GM18502 (cell line): Measurements from ENCODE around the gene ZBTB7C.
"Not testable (repeated sequence)": the region's sequence is repeated elsewhere in the genome, so short reads cannot be mapped to it uniquely, and the experiment has no call there.

ENCODE experiments used
- ATAC-seq: cut with Tn5 transposase; IDR thresholded peaks from one replicate; pipeline ENCODE4 v1.9.1; 2021; ENCODE audit warnings: mild to moderate bottlenecking; ENCODE audit not compliant: unreplicated experiment, poor library complexity

Gene ZBTB7C

GRCh38 chr18:48408727-48409590, at the start of gene ZBTB7C:
TSS of gene ZBTB7C (minus strand) at chr18:48409383.
- ATAC-seq, result peak; percentile 37

- no peak for ATAC-seq
Observed at GRCh38 chr18:48456838-48457237, 47.7 kb upstream of the ZBTB7C start.

GRCh38 chr18:48455555-48456478, 46.6 kb upstream of the ZBTB7C start:
- ATAC-seq, result no peak

GRCh38 chr18:48454261-48454757, 45.1 kb upstream of the ZBTB7C start:
- ATAC-seq, result no peak

GRCh38 chr18:48453330-48454066, 44.3 kb upstream of the ZBTB7C start:
- no peak for ATAC-seq

GRCh38 chr18:48452861-48453323, 43.7 kb upstream of the ZBTB7C start:
- ATAC-seq, result no peak

- ATAC-seq, result no peak
Observed at GRCh38 chr18:48450685-48451084, 41.5 kb upstream of the ZBTB7C start.

- ATAC-seq, result no peak
Observed at GRCh38 chr18:48446582-48447225, 37.5 kb upstream of the ZBTB7C start.

- peak; percentile 66 for ATAC-seq
Observed at GRCh38 chr18:48445540-48445939, 36.4 kb upstream of the ZBTB7C start.

- no peak for ATAC-seq
Observed at GRCh38 chr18:48442761-48443160, 33.6 kb upstream of the ZBTB7C start.

- no peak for ATAC-seq
Observed at GRCh38 chr18:48441405-48441881, 32.3 kb upstream of the ZBTB7C start.

GRCh38 chr18:48440924-48441323, 31.7 kb upstream of the ZBTB7C start:
- ATAC-seq, result no peak

- no peak for ATAC-seq
Observed at GRCh38 chr18:48436907-48437306, 27.7 kb upstream of the ZBTB7C start.

- not testable (repeated sequence) for ATAC-seq
Observed at GRCh38 chr18:48434382-48434781, 25.2 kb upstream of the ZBTB7C start.

- no peak for ATAC-seq
Observed at GRCh38 chr18:48433541-48433940, 24.4 kb upstream of the ZBTB7C start.

GRCh38 chr18:48430150-48430549, 21.0 kb upstream of the ZBTB7C start:
- ATAC-seq, result no peak

- ATAC-seq, result no peak
Observed at GRCh38 chr18:48428475-48429177, 19.4 kb upstream of the ZBTB7C start.

GRCh38 chr18:48422947-48423378, 13.8 kb upstream of the ZBTB7C start:
- no peak for ATAC-seq
